Stimulated activated CD4-positive, alpha-beta T cell treated with anti-CD3 and anti-CD28 coated beads, TNF-alpha, amount 100 ng/mL, for 4 hours (primary cell): ENCODE results near the gene SMIM9.

Experiments used
- DNase-seq, 3 experiments: peaks; one replicate each; pipeline ENCODE4 v3.0.0-alpha.2; 2020; ENCODE audit warnings: low read depth in 3 of 3

Gene SMIM9

DNA sequence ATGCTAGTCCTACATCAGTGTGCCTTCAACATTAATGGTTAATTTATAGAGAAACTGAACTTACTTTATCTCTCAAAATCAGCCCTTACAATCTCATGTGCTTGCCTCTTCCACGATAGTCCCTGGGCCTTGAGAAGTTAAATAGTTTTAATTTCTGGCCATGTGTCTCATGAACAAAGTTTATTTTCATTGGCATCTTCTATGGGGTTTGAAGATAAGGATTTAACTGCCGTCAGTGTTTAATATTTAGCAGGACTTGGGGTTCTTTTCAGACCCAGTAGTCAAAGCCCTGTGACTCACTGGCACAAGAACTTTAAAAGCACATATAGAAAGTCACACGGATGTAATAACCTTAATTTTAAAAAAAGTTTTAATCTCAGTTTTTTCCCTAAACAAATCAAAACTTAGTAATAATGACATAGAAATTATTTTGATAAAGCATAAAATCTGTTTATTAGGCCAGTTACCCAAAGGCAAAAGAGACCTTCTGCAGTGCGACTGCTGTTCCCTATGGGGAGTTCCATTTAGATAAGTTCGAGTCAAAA is 19.1 kb downstream of the SMIM9 start:
- DNase-seq = no peak

DNA sequence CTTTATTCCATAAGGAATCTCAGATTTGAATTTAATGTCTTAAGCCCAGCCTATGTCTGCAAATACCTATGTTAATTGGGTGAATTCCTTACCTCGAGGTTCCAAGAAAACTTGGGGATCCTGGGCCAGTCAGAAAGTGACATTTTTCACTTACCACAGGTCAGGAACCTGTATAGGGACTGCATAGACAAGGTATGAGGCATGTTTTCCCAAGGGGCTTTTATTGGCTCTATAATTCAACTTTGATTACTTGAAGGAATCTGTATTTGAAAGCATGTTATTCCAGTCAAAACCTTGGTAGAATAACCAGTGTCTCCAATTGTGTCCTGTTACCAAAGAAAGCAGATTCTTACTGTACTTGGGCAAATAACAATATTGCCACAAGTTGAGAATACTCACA is 20.7 kb downstream of the SMIM9 start:
- DNase-seq = no peak

DNA sequence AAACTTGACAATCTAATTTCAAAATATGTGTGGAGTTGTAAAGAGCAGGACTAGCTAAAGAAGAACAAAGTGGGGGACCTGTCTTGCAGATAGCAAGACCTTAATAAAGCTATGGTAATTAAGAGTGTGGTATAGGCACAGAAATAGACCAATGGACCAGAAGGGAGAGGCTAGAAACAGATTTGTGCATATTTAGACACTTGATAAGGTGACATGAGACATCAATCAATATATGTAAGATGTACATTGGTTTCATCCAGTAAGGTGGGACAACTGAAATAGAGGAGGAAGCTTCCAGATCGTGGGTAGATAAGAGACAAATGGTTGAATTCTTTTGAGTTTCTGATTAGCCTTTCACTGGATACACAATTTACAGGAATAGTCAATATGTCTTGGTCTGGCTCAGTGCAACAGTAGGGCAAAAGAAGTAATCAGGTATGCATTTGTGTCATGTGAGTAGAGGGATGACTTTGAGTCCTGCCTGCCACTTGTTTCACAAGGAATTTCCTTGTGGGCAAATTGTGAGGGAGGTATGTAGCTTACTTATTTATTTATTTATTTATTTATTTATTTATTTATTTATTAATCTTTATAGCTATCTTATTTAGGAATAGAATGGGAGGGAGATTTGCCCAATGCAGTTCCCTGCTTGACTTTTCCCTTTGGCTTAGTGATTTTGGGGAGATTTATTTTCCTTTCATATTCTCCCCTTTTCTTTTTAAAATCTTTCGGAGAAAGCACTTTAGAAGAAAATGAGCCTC is 21.9 kb downstream of the SMIM9 start:
- no peak for DNase-seq

DNA sequence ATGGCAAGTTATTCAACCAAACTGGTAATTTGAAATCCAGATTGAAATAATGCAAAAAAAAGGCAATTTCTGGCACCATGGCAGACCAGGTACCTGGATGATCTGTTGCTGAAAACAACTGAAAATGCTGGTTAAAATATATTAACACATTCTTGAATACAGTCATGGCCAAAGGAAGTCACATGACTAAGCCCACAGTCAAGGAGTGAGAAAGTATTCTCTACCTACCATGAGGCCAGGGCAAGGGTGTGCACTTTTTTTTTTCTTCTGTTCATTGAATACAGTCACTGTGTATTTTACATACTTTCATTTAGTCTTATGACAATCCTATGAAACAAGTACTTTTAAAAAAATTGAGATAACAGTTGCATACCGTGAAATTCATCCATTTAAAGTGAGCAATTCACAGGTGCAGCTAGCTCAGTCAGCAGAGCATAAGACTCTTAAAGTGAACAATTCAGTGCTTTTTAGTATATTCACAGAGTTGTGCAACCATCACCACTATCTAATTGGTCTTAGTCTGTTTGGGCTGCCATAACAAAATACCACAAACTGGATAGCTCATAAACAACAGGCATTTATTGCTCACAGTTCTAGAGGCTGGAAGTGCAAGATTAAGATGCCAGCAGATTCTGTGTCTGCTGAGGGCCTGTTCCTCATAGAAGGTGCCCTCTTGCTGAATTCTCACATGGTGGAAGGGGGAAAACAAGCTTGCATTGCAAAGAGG is 24.4 kb downstream of the SMIM9 start:
- DNase-seq = no peak

DNA sequence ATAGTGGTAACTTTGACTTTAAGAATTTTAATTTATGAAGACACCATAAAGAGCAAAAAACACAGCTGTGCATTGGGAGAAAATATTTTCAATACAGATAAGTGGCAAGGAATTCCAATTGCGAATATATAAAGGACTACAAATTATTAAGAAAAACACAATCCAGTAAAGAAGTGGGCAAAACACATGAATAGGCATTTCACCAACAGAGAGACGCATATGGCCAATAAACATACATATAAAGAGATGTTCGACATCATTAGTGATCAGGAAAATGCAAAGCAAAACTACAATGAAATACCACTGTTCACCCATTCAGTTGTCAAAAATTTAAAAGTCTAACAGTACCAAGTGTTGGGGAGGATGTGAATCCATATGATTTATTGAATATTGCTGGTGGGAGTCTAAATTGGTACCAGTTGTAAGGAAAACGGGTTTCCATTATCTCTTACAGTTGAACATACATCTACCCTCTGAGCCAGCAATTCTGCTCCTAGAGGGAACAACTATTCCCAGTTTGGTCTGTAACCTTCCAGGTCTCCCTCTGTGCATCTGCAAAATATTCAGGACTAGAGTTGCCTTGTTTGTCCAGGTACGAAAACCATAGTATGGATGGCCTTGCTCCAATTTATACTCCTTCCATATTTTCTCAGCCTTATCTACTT is 27.5 kb downstream of the SMIM9 start:
- DNase-seq = no peak

DNA sequence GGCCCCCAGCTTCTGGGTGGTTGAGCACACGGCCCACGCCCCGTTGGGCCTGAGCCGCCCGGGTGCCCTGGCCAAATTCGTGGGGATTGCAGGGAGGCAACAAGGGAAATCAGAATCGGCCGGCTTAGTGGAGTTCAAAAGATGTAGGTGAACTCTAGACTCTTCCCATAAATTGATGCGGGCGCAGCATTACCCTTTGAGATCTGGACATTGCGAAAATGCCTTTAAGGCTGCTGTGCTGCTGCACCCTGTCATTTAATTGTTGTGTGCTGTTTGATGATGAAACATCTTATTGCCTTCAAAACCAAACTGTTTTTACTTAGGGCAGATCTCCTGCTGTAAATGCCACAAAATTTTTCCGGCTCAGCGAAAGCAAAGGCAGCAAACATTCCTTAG is 28.8 kb downstream of the SMIM9 start:
- DNase-seq = no peak

GRCh38 chrX:154804957-154805695 is 29.3 kb downstream of the SMIM9 start, which contains the start of gene MPP1:
Gene MPP1 (minus strand): TSS chrX:154805485. CDS start chrX:154805373, 112 bp downstream.
- peak; percentile 47 to 61 (median 56) for DNase-seq

GRCh38 chrX:154804261-154804956 is 30.1 kb downstream of the SMIM9 start:
- DNase-seq = no peak

- no peak for DNase-seq
Measured at GRCh38 chrX:154802947-154803346, 31.5 kb downstream of the SMIM9 start.

GRCh38 chrX:154800478-154801210 is 33.8 kb downstream of the SMIM9 start:
- no peak for DNase-seq

GRCh38 chrX:154799556-154800348 is 34.7 kb downstream of the SMIM9 start:
- DNase-seq = no peak

DNA sequence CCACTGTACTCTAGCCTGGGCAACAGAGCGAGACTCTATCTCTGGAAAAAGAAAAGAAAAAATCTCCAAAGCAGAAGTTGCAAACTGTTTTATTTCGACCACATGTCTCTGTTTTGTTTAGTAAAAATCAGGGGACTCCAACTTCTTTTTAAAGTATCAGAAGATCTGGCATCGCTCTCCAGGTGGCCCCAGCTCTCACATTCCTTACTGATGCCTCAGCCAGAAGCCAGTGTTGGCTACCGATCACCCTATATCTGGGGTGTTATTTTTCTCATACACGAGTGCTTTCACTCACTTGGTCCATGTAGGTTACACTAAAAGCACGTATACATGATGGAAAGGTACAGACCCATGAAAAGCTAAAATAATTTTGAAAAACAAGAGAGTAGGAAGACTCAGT is 37.5 kb downstream of the SMIM9 start:
- no peak for DNase-seq

DNA sequence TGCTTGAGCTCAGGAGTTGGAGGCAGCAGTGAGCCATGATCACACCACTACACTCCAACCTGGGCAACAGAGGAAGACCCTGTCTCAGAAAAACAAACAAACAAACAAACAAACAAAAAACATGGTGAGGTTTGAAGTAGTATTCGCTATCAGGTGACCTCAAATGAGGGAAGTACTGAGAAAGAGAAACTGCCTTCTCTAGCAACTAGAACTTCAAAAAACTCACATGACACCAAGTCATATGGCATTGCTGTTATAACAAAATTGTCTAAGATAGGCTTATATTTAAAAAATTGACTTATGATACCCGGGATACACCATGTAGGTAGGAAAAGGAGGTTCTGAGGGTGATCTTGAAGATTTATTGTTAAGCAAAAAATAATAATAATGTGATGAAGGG is 39.4 kb downstream of the SMIM9 start:
- DNase-seq = no peak

- no peak for DNase-seq
Measured at GRCh38 chrX:154793084-154793795, 41.2 kb downstream of the SMIM9 start.

DNA sequence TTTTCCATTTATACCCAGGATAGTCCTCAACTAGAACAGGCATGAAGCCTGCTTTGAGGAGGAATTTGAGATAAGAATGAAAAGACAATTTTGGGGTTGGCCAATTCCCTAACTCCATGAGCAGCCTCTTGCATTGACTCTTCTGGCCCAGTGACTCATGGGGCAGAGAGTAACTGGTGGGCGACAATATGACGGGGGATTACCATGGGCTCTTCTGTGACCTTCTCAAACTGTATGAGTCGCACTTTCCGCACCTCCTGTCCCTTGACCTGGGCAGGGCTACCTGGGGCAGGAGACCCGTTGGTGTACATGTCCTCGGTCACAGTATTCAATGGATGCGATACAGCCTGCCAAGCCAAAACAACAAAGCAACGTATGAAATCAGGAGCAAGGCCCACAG is 42.5 kb downstream of the SMIM9 start:
- no peak for DNase-seq

- DNase-seq = no peak
Measured at GRCh38 chrX:154791467-154791866, 43.0 kb downstream of the SMIM9 start.

- DNase-seq = no peak
Measured at GRCh38 chrX:154785716-154786115, 48.7 kb downstream of the SMIM9 start.

DNA sequence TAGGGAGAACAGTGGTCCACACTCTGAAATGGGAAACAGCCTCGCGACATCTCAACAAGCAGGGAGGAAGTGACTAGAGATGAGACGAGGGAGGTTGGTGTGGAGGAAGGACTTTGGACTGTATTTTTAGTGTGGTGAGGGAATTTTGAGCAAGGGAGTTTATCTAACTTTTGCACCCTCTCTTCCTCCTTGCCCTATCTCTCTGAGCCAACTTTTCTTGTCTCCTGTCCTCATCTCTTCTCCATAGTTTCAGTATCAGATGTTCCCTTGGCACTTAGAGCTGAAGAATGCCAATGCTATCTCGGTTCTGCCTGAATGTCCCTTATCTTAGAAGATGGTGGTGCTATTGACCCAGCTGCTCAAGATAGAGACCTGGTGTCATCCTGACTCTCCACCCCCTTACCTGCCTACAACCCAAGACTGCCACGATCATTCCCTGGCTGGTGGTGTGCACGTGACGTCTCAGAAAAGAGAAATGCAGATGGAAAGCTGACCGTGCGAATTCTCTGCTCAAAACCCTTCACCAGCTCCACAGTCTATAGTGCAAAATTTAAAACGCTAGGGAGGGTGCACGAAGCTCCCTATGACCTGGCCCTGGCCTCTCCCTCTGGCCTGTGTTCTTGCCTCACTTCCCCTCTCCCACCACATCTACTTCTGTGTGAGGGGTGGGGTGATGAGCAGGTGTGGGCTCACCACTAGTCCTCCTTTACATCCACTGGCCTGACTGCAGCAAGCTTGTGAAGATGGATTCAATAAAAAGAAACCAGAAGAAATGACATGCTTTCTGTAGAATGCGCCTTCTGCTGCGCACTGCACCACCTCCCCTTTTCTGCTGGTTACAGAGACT is 50.1 kb downstream of the SMIM9 start:
- no peak for DNase-seq
